ENCODE results near the gene TMEM14A.

The TMEM14A gene

GRCh38 chr6:52736145-52736544 lies 65.2 kb downstream of the TMEM14A start:
- no peak for DNase-seq (ENCODE audit: low spot score)
